ENCODE measurements around the gene COL9A2. TPM values are rescaled to one million over a fixed set of nuclear protein-coding genes. Genes with fewer than 3 reads are reported as not detected.

The COL9A2 gene
- total RNA-seq, 1 experiment from 2014 or later, result 3.0 TPM

- peak overlapping the region; percentile 78 for H3K4me3 Mint-ChIP-seq (ENCODE audit: low read depth, unreplicated experiment)
- peaks cover 9% of the 10 kb centered on the region for H3K4me1 Mint-ChIP-seq (ENCODE audit: low read depth, unreplicated experiment)
- no peak for TF ChIP-seq CTCF (IDR thresholded peaks at IDR 0.05; ENCODE audit: unreplicated experiment)
- H3K9me3 Mint-ChIP-seq (ENCODE audit: low read depth, unreplicated experiment), result no peaks in the 10 kb centered on the region
- peaks cover 25% of the 10 kb centered on the region for H3K36me3 Mint-ChIP-seq (ENCODE audit: insufficient read depth, unreplicated experiment)
- no peak overlapping the region for H3K27ac Mint-ChIP-seq (ENCODE audit: unreplicated experiment)
- CTCF ChIA-PET, result interaction anchor here (1.0 to 1.5 kb wide), 3 partner anchors 21 to 87 kb away, joined by 3 to 5 read pairs (median 3); no protein-coding TSS in a partner anchor
- intact Hi-C loops (cut with micrococcal nuclease; ENCODE audit: unreplicated experiment), result no loop called here
- H3K27me3 Mint-ChIP-seq (ENCODE audit: unreplicated experiment), result peaks cover 44% of the 10 kb centered on the region
- no peak for DNase-seq
- no TSS peak for BruUV-seq (replicated peaks)
These were observed 448 bp upstream of the COL9A2 start for GRCh38 chr1:40317394-40318074.

- Mint-ChIP-seq H3K27me3 (ENCODE audit: unreplicated experiment) (peaks cover 44% of the 10 kb centered on the region), H3K4me1 (ENCODE audit: low read depth, unreplicated experiment) (peaks cover 13% of the 10 kb centered on the region), H3K27ac (ENCODE audit: unreplicated experiment) (no peak overlapping the region), H3K9me3 (ENCODE audit: low read depth, unreplicated experiment) (no peaks in the 10 kb centered on the region), H3K36me3 (ENCODE audit: insufficient read depth, unreplicated experiment) (peaks cover 30% of the 10 kb centered on the region), H3K4me3 (ENCODE audit: low read depth, unreplicated experiment) (peak overlapping the region; percentile 78)
- CTCF ChIA-PET, result interaction anchor here (0.7 to 1.8 kb wide), 5 partner anchors 22 to 217 kb away, joined by 3 to 10 read pairs (median 5); no protein-coding TSS in a partner anchor
- intact Hi-C loops (cut with micrococcal nuclease; ENCODE audit: unreplicated experiment), result no loop called here
- no peak for TF ChIP-seq CTCF (IDR thresholded peaks at IDR 0.05; ENCODE audit: unreplicated experiment)
- no peak for DNase-seq
- BruUV-seq (replicated peaks), result no TSS peak
These were observed 1.1 kb downstream of the COL9A2 start for GRCh38 chr1:40315795-40316594.

DNA sequence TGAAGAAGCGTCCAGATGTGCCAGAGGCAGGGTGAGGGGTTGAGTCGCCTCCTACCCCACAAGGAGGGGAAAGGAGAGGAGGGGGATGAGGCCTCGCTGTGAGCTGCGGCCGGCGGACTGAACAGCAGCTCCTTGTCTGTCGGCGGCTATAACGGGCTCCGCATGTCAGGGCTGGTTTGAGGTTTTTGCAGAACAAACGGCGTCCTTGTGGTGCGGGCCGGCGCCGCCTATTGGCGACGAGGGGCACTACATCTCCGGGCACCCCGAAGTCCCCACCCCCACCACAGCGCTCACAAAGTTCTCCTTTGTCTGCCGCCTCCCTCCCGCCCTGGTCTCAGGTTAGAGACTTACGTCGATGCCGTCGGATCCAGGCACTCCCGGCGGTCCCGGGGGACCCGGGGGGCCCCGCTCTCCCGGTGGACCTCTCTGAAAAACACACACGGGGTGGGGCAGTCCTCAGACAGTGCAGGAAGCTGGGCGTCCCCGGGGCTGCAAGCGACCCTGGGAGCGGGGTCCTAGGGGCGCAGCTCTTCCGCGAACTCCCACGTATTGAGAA is 1.8 kb downstream of the COL9A2 start:
- Mint-ChIP-seq H3K4me1 (ENCODE audit: low read depth, unreplicated experiment) (peaks cover 13% of the 10 kb centered on the region), H3K4me3 (ENCODE audit: low read depth, unreplicated experiment) (peak overlapping the region; percentile 78), H3K27me3 (ENCODE audit: unreplicated experiment) (peaks cover 44% of the 10 kb centered on the region), H3K9me3 (ENCODE audit: low read depth, unreplicated experiment) (no peaks in the 10 kb centered on the region), H3K27ac (ENCODE audit: unreplicated experiment) (no peak overlapping the region), H3K36me3 (ENCODE audit: insufficient read depth, unreplicated experiment) (peaks cover 30% of the 10 kb centered on the region)
- peak; percentile 80 for DNase-seq
- intact Hi-C loops (cut with micrococcal nuclease; ENCODE audit: unreplicated experiment), result no loop called here
- CTCF ChIA-PET, result interaction anchor here (0.6 to 1.8 kb wide), 9 partner anchors 17 to 216 kb away, joined by 3 to 10 read pairs (median 5); partner anchors contain the start of gene ZMPSTE24
- BruUV-seq (replicated peaks), result no TSS peak
- peak; percentile 96 for TF ChIP-seq CTCF (IDR thresholded peaks at IDR 0.05; ENCODE audit: unreplicated experiment)

- no TSS peak for BruUV-seq (replicated peaks)
- Mint-ChIP-seq H3K4me1 (ENCODE audit: low read depth, unreplicated experiment) (peaks cover 13% of the 10 kb centered on the region), H3K27ac (ENCODE audit: unreplicated experiment) (no peak overlapping the region), H3K36me3 (ENCODE audit: insufficient read depth, unreplicated experiment) (peaks cover 30% of the 10 kb centered on the region), H3K4me3 (ENCODE audit: low read depth, unreplicated experiment) (peak overlapping the region; percentile 78), H3K9me3 (ENCODE audit: low read depth, unreplicated experiment) (no peaks in the 10 kb centered on the region), H3K27me3 (ENCODE audit: unreplicated experiment) (peaks cover 44% of the 10 kb centered on the region)
- DNase-seq, result no peak
- intact Hi-C loops (cut with micrococcal nuclease; ENCODE audit: unreplicated experiment), result no loop called here
- no peak for TF ChIP-seq CTCF (IDR thresholded peaks at IDR 0.05; ENCODE audit: unreplicated experiment)
- CTCF ChIA-PET, result interaction anchor here (0.6 to 1.8 kb wide), 8 partner anchors 17 to 171 kb away, joined by 3 to 10 read pairs (median 5); partner anchors contain the start of gene ZMPSTE24
These were observed 2.3 kb downstream of the COL9A2 start for GRCh38 chr1:40314721-40315238.
